Measurements from ENCODE around the gene NDUFA6.
"Not testable (repeated sequence)": the region's sequence is repeated elsewhere in the genome, so short reads cannot be mapped to it uniquely, and the experiment has no call there.

The NDUFA6 gene

DNA sequence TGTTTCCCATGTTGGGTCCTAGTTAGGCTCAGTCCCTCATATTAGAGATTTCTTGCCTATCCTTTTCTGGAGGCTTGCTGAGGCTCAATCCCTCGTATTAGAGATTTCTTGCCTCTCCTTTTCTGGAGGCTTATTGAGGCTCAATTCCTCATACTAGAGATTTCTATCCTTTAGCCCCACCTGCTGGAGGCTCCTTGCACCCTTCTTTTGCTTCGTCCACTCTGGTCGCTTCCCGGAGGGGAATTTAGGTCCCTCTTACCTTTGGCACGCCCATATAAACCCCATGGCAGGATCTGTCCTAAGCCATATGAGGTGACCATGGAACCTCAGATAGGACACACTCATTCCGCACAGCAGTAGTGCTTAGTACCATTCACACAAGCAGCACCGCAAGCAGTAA, 24.1 kb upstream of the NDUFA6 start:
- H3K9me3 ChIP-seq (ENCODE audit: control insufficient read depth, low read length) = peaks cover 11% of the 10 kb centered on the region
- H3K27ac ChIP-seq (ENCODE audit: insufficient read depth, low read length, poor library complexity, severe bottlenecking) = no peak overlapping the region
- no peaks in the 10 kb centered on the region for H3K27me3 ChIP-seq (replicated peaks; ENCODE audit: control insufficient read depth, insufficient read depth, low read length, poor library complexity, severe bottlenecking)
- DNase-seq = no peak
- peaks cover 1% of the 10 kb centered on the region for H3K4me1 ChIP-seq (ENCODE audit: control insufficient read depth, insufficient read depth, low read length, poor library complexity, severe bottlenecking)
- H3K36me3 ChIP-seq (ENCODE audit: control insufficient read depth, insufficient read depth, low read length) = peaks cover 4% of the 10 kb centered on the region
- no peak overlapping the region for H3K4me3 ChIP-seq (ENCODE audit: insufficient read depth, low read depth, low read length, poor library complexity, severe bottlenecking)

DNA sequence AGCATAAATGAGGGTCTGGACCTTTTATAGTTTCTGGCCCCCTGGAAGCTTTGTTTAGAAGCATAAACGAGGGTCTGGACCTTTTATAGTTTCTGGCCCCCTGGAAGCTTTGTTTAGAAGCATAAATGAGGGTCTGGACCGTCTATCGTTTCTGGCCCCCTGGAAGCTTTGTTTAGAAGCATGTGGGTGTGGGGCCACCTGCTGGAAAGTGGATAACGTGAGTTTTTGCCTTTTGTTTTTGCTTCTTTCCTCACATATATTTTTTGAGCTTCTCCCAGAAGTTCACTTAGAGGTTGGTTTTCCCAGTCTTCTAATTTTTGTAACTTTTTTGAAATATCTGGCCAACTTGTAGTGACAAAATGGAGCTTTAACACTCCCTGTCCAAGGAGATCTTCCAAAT, 22.2 kb upstream of the NDUFA6 start:
- H3K27ac ChIP-seq (ENCODE audit: insufficient read depth, low read length, poor library complexity, severe bottlenecking); H3K4me3 ChIP-seq (ENCODE audit: insufficient read depth, low read depth, low read length, poor library complexity, severe bottlenecking); H3K4me1 ChIP-seq (ENCODE audit: control insufficient read depth, insufficient read depth, low read length, poor library complexity, severe bottlenecking); DNase-seq; H3K36me3 ChIP-seq (ENCODE audit: control insufficient read depth, insufficient read depth, low read length); H3K27me3 ChIP-seq (replicated peaks; ENCODE audit: control insufficient read depth, insufficient read depth, low read length, poor library complexity, severe bottlenecking): not testable (repeated sequence)
- H3K9me3 ChIP-seq (ENCODE audit: control insufficient read depth, low read length) = peaks cover 11% of the 10 kb centered on the region

DNA sequence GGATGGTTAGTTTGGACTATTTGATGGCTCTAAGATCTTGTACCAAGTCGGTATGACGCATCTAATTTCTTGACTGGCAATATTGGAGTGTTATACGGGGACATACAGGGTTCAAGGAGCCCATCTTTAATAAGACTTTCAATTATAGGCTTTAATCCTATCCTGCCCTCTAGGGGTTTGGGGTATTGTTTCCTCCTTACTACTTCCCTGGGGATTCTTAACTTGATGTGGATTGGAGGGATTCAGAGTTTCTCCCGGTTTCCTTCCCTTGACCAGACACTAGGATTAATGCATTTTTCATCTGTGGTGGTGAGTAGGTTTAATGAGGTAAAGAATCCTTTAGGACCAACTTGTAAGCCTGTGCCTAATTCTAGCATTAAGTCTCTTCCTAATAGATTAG, 21.2 kb upstream of the NDUFA6 start:
- H3K27ac ChIP-seq (ENCODE audit: insufficient read depth, low read length, poor library complexity, severe bottlenecking) = no peak overlapping the region
- no peaks in the 10 kb centered on the region for H3K4me1 ChIP-seq (ENCODE audit: control insufficient read depth, insufficient read depth, low read length, poor library complexity, severe bottlenecking)
- H3K4me3 ChIP-seq (ENCODE audit: insufficient read depth, low read depth, low read length, poor library complexity, severe bottlenecking) = no peak overlapping the region
- no peaks in the 10 kb centered on the region for H3K27me3 ChIP-seq (replicated peaks; ENCODE audit: control insufficient read depth, insufficient read depth, low read length, poor library complexity, severe bottlenecking)
- no peak for DNase-seq
- peaks cover 4% of the 10 kb centered on the region for H3K36me3 ChIP-seq (ENCODE audit: control insufficient read depth, insufficient read depth, low read length)
- peaks cover 11% of the 10 kb centered on the region for H3K9me3 ChIP-seq (ENCODE audit: control insufficient read depth, low read length)

DNA sequence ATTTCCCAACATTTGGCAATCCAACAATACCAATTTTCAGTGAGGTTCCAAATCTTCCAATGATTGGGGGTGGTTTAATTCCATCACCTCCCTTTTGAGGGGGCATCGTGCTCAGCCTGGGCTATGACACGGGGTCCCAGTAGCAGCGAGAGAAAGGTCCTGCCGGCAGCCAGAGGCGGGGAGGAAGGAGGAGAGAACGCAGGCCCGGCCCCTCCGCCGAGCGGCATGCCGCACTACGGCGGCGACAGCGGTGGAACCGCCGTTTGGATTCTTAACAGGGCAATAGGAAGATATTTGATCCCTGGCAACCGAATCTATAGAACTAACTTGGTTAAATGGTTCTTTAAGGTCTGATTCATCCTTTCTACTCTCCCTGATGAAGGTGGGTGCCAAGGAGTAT, 18.3 kb upstream of the NDUFA6 start:
- Histone ChIP-seq H3K4me3 (ENCODE audit: insufficient read depth, low read depth, low read length, poor library complexity, severe bottlenecking) (no peak overlapping the region), H3K27ac (ENCODE audit: insufficient read depth, low read length, poor library complexity, severe bottlenecking) (no peak overlapping the region), H3K36me3 (ENCODE audit: control insufficient read depth, insufficient read depth, low read length) (peaks cover 9% of the 10 kb centered on the region), H3K4me1 (ENCODE audit: control insufficient read depth, insufficient read depth, low read length, poor library complexity, severe bottlenecking) (no peaks in the 10 kb centered on the region), H3K27me3 (replicated peaks; ENCODE audit: control insufficient read depth, insufficient read depth, low read length, poor library complexity, severe bottlenecking) (no peaks in the 10 kb centered on the region), H3K9me3 (ENCODE audit: control insufficient read depth, low read length) (peaks cover 7% of the 10 kb centered on the region)
- DNase-seq = no peak

DNA sequence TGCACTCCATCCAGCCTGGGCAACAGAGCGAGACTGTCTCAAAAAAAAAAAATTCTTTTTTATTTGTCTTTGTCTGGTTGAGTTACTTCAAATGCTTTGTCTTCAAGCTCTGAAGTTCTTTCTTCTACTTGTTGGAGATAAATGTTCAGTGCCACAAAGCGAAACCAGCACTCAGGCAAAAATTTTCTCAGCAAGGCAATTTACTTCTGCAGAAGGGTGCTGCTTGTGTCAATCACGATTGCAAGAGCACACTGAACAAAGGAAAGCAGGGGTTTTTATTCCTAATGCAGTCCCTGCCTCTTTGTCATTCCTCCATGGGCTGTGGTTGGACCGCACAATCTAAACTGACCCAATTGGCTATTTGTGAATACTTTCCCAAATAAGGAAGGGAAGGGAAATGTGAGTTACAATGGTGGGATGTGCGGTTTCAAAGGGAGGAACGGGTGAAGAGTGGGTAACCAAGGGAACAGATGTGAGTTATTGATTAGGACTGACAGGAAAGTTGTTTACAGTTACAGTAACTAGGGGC, 13.8 kb upstream of the NDUFA6 start:
- not testable (repeated sequence) for DNase-seq; H3K27me3 ChIP-seq (replicated peaks; ENCODE audit: control insufficient read depth, insufficient read depth, low read length, poor library complexity, severe bottlenecking); H3K9me3 ChIP-seq (ENCODE audit: control insufficient read depth, low read length); H3K4me3 ChIP-seq (ENCODE audit: insufficient read depth, low read depth, low read length, poor library complexity, severe bottlenecking); H3K4me1 ChIP-seq (ENCODE audit: control insufficient read depth, insufficient read depth, low read length, poor library complexity, severe bottlenecking); H3K27ac ChIP-seq (ENCODE audit: insufficient read depth, low read length, poor library complexity, severe bottlenecking); H3K36me3 ChIP-seq (ENCODE audit: control insufficient read depth, insufficient read depth, low read length)

DNA sequence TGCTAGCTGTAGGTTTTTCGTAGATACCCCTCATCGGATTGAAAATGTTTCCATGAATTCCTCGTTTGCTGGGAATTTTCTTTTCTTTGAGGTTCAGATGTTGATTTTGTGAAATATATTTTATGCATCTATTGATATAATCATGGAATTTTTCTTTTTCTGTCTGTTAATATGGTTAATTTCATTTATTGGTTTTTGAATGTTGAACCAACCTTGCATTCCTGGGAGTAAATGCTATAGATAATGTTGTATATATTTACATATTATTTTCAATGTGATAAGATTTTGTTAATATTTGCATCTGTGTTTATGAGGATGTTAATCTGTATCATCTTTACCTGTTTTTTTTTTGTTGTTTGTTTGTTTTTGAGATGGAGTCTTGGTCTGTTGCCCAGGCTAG, 10.6 kb upstream of the NDUFA6 start:
- no peak overlapping the region for H3K4me3 ChIP-seq (ENCODE audit: insufficient read depth, low read depth, low read length, poor library complexity, severe bottlenecking)
- H3K27me3 ChIP-seq (replicated peaks; ENCODE audit: control insufficient read depth, insufficient read depth, low read length, poor library complexity, severe bottlenecking) = no peaks in the 10 kb centered on the region
- H3K36me3 ChIP-seq (ENCODE audit: control insufficient read depth, insufficient read depth, low read length) = peaks cover 9% of the 10 kb centered on the region
- DNase-seq = no peak
- peaks cover 7% of the 10 kb centered on the region for H3K9me3 ChIP-seq (ENCODE audit: control insufficient read depth, low read length)
- H3K27ac ChIP-seq (ENCODE audit: insufficient read depth, low read length, poor library complexity, severe bottlenecking) = no peak overlapping the region
- H3K4me1 ChIP-seq (ENCODE audit: control insufficient read depth, insufficient read depth, low read length, poor library complexity, severe bottlenecking) = no peaks in the 10 kb centered on the region

DNA sequence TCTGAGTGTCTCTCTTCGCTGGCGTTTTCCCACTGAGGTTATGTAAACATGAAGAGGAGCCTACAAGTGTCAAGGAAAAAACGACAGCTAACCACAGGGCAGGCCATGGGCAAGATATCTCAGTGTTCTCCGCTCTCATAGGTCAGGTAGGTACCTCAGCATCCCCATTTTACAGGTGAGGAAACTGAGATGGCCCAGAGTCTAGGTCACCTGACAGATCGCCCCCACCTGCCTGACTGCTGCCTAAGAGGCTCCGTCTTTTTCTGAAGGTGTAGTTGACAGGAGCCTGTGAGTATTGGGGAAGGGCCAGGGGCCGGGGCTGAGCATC, 847 bp upstream of the NDUFA6 start:
- DNase-seq = no peak
- Histone ChIP-seq H3K36me3 (ENCODE audit: control insufficient read depth, insufficient read depth, low read length) (peaks cover 6% of the 10 kb centered on the region), H3K4me1 (ENCODE audit: control insufficient read depth, insufficient read depth, low read length, poor library complexity, severe bottlenecking) (peaks cover 15% of the 10 kb centered on the region), H3K9me3 (ENCODE audit: control insufficient read depth, low read length) (no peaks in the 10 kb centered on the region), H3K4me3 (ENCODE audit: insufficient read depth, low read depth, low read length, poor library complexity, severe bottlenecking) (peak overlapping the region; percentile 82), H3K27me3 (replicated peaks; ENCODE audit: control insufficient read depth, insufficient read depth, low read length, poor library complexity, severe bottlenecking) (no peaks in the 10 kb centered on the region), H3K27ac (ENCODE audit: insufficient read depth, low read length, poor library complexity, severe bottlenecking) (peak overlapping the region; percentile 92)

DNA sequence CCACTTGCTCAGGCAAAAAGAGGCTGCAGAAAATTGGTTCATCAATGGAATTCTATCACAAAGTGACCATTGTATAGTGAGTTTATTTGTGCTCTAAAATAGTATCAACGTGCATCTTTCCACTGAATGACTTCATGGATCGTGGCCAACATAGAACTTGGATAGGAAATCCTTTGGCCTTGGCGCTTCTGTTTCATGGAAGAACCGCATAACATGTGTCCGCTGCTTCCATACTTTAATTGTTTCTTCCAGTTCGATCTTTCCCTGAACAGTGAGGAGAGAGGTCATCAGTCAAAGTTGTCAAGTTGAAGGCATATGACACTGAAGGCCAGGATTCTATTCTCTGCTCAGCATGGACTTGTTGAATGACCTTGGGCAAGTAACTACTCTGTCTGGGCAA, 4.5 kb downstream of the NDUFA6 start:
- Histone ChIP-seq H3K4me3 (ENCODE audit: insufficient read depth, low read depth, low read length, poor library complexity, severe bottlenecking) (no peak overlapping the region), H3K4me1 (ENCODE audit: control insufficient read depth, insufficient read depth, low read length, poor library complexity, severe bottlenecking) (peaks cover 8% of the 10 kb centered on the region), H3K27ac (ENCODE audit: insufficient read depth, low read length, poor library complexity, severe bottlenecking) (no peak overlapping the region), H3K9me3 (ENCODE audit: control insufficient read depth, low read length) (no peaks in the 10 kb centered on the region), H3K36me3 (ENCODE audit: control insufficient read depth, insufficient read depth, low read length) (peaks cover 32% of the 10 kb centered on the region), H3K27me3 (replicated peaks; ENCODE audit: control insufficient read depth, insufficient read depth, low read length, poor library complexity, severe bottlenecking) (no peaks in the 10 kb centered on the region)
- no peak for DNase-seq

DNA sequence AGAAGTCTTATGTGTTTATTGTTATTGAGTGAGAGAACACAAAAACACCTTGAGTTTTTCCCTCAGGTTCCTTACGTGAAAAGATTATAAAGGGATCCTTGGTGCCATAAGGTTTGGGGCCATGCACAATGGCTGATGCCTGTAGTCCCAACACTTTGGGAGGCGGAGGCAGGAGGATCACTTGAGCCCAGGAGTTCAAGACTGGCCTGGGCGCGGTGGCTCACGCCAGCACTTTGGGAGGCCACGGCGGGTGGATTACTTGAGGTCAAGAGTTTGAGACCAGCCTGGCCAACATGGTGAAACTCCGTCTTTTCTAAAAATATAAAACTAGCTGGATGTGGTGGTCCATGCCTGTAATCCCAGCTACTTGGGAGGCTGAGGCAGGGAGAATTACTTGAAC, 5.7 kb downstream of the NDUFA6 start:
- Histone ChIP-seq H3K27me3 (replicated peaks; ENCODE audit: control insufficient read depth, insufficient read depth, low read length, poor library complexity, severe bottlenecking) (no peaks in the 10 kb centered on the region), H3K4me1 (ENCODE audit: control insufficient read depth, insufficient read depth, low read length, poor library complexity, severe bottlenecking) (peaks cover 14% of the 10 kb centered on the region), H3K36me3 (ENCODE audit: control insufficient read depth, insufficient read depth, low read length) (peaks cover 32% of the 10 kb centered on the region), H3K27ac (ENCODE audit: insufficient read depth, low read length, poor library complexity, severe bottlenecking) (no peak overlapping the region), H3K4me3 (ENCODE audit: insufficient read depth, low read depth, low read length, poor library complexity, severe bottlenecking) (no peak overlapping the region), H3K9me3 (ENCODE audit: control insufficient read depth, low read length) (no peaks in the 10 kb centered on the region)
- no peak for DNase-seq

DNA sequence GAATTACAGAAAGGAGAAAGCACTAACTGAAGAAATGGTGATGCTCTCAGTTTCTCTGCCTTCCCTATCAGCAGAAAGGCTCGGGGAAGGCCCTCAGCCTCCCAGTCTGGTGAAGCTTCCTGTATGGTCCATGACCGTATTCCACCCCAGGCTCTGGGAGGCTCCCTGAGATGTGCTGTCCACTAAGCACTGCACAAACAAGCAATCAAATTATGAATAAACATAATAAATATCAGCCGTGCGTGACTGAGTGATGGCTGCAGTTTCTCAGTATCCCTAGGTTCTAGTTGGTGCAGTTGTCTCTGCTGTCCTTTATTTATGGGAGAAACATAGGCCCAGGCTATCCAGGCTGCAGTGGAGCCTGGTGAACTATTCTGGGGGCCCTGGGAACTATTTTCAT, 7.5 kb downstream of the NDUFA6 start:
- no peaks in the 10 kb centered on the region for H3K9me3 ChIP-seq (ENCODE audit: control insufficient read depth, low read length)
- no peaks in the 10 kb centered on the region for H3K27me3 ChIP-seq (replicated peaks; ENCODE audit: control insufficient read depth, insufficient read depth, low read length, poor library complexity, severe bottlenecking)
- no peak overlapping the region for H3K4me3 ChIP-seq (ENCODE audit: insufficient read depth, low read depth, low read length, poor library complexity, severe bottlenecking)
- H3K27ac ChIP-seq (ENCODE audit: insufficient read depth, low read length, poor library complexity, severe bottlenecking) = no peak overlapping the region
- peaks cover 32% of the 10 kb centered on the region for H3K36me3 ChIP-seq (ENCODE audit: control insufficient read depth, insufficient read depth, low read length)
- DNase-seq = no peak
- H3K4me1 ChIP-seq (ENCODE audit: control insufficient read depth, insufficient read depth, low read length, poor library complexity, severe bottlenecking) = peaks cover 13% of the 10 kb centered on the region

DNA sequence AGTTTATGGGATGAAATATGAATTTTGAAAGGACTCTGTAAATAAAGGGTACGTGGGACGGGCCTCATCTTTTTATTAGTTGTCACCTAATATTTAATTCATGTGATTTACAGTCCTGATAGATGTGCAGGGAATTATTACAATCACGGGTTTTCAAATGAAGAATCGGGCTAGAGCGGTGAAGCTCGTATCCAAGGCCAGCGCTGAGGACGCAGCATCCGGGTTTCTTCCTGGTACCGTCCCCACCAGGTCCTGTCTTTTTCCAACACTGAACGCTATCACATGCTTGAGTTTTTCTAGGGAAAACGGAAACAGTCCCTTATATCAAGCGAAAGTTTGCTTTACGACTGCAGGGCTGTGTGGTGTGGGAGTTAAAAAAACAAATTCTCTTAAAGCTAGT, 10.3 kb downstream of the NDUFA6 start:
- Histone ChIP-seq H3K4me1 (ENCODE audit: control insufficient read depth, insufficient read depth, low read length, poor library complexity, severe bottlenecking) (peaks cover 13% of the 10 kb centered on the region), H3K9me3 (ENCODE audit: control insufficient read depth, low read length) (no peaks in the 10 kb centered on the region), H3K27me3 (replicated peaks; ENCODE audit: control insufficient read depth, insufficient read depth, low read length, poor library complexity, severe bottlenecking) (no peaks in the 10 kb centered on the region), H3K27ac (ENCODE audit: insufficient read depth, low read length, poor library complexity, severe bottlenecking) (peak overlapping the region; percentile 98), H3K36me3 (ENCODE audit: control insufficient read depth, insufficient read depth, low read length) (peaks cover 15% of the 10 kb centered on the region), H3K4me3 (ENCODE audit: insufficient read depth, low read depth, low read length, poor library complexity, severe bottlenecking) (peak overlapping the region; percentile 91)
- no peak for DNase-seq

Data from effector memory CD4-positive, alpha-beta T cell (primary cell).